OCI-LY7 (cell line): ENCODE results near the gene PLD4. TPM values are rescaled to one million over a fixed set of nuclear protein-coding genes. Genes with fewer than 3 reads are reported as not detected.
"Not testable (repeated sequence)": the region's sequence is repeated elsewhere in the genome, so short reads cannot be mapped to it uniquely, and the experiment has no call there.

Experiments
- BruUV-seq: library from RNA; stranded (reverse); fragments of 400-500 nt; replicated peaks from 2 replicates; lab custom pipeline; 2021; lab: Mats Ljungman, UMichigan
- CTCF ChIA-PET: fragments of 300-600 bp; sonication (Branson Sonifier 250); formaldehyde crosslinking; loops from one replicate; lab custom pipeline; 2022; ENCODE audit warnings: antibody characterized with exemption; ENCODE audit not compliant: unreplicated experiment; lab: Charles Lee
- POLR2A ChIA-PET: fragments of 300-600 bp; sonication (Branson Sonifier 250); formaldehyde crosslinking; loops from one replicate; lab custom pipeline; 2022; ENCODE audit warnings: antibody characterized with exemption; lab: Charles Lee
- DNase-seq: peaks from one replicate; pipeline ENCODE4 v3.0.0-alpha.2; 2015; ENCODE audit warnings: low spot score
- H2AFZ ChIP-seq: fragments of 200-600 bp; sonication (generic), shearing (Covaris generic); 2 replicates; pipeline ENCODE4 v1.6.1; 2014; ENCODE audit warnings: mild to moderate bottlenecking, antibody characterized with exemption, low read length, moderate library complexity
- H3K27ac ChIP-seq: fragments of 200-600 bp; sonication (generic); 2 replicates; pipeline ENCODE4 v1.5.1; 2014; ENCODE audit warnings: mixed run types, low read depth, mild to moderate bottlenecking, moderate library complexity, low read length, inconsistent platforms; ENCODE audit not compliant: poor library complexity, severe bottlenecking
- H3K36me3 ChIP-seq: fragments of 200-600 bp; sonication (generic); 2 replicates; pipeline ENCODE4 v1.6.1; 2014; ENCODE audit warnings: mild to moderate bottlenecking, antibody characterized with exemption, low read length, moderate library complexity, mixed read lengths; ENCODE audit not compliant: insufficient read depth
- H3K4me1 ChIP-seq: fragments of 200-600 bp; sonication (generic); 2 replicates; pipeline ENCODE4 v1.5.1; 2014; ENCODE audit warnings: mild to moderate bottlenecking, low read length; ENCODE audit not compliant: insufficient read depth, poor library complexity, severe bottlenecking
- H3K4me2 ChIP-seq: fragments of 200-600 bp; sonication (generic); 2 replicates; pipeline ENCODE4 v1.6.1; 2014; ENCODE audit warnings: mild to moderate bottlenecking, low read length
- H3K4me3 ChIP-seq: fragments of 200-600 bp; sonication (generic); 2 replicates; pipeline ENCODE4 v1.5.1; 2014; ENCODE audit warnings: mild to moderate bottlenecking, low read depth, low read length; ENCODE audit not compliant: poor library complexity, severe bottlenecking
- H3K79me2 ChIP-seq: fragments of 200-600 bp; sonication (generic); 2 replicates; pipeline ENCODE4 v1.6.1; 2016; ENCODE audit warnings: low read depth, mild to moderate bottlenecking, low read length, moderate library complexity, mixed read lengths; ENCODE audit not compliant: insufficient read depth
- H3K9me2 ChIP-seq: fragments of 200-600 bp; sonication (generic); 2 replicates; pipeline ENCODE4 v1.6.1; 2016; ENCODE audit warnings: mild to moderate bottlenecking, low read length, mixed read lengths; ENCODE audit not compliant: insufficient read depth
- H3K9me3 ChIP-seq: fragments of 200-600 bp; sonication (generic); 2 replicates; pipeline ENCODE4 v1.6.1; 2014; ENCODE audit warnings: mild to moderate bottlenecking, mixed run types, low read length, mixed read lengths
- H4K20me1 ChIP-seq: fragments of 200-600 bp; sonication (generic); 2 replicates; pipeline ENCODE4 v1.6.1; 2014; ENCODE audit warnings: mild to moderate bottlenecking, antibody characterized with exemption, low read length, moderate library complexity, mixed read lengths; ENCODE audit not compliant: insufficient read depth
- CTCF ChIP-seq: fragments of 200-600 bp; sonication (generic); conservative IDR thresholded peaks from 2 replicates; pipeline ENCODE4 v1.5.1; 2014; ENCODE audit warnings: mild to moderate bottlenecking, antibody characterized with exemption, low read length, moderate library complexity, mixed read lengths
- EZH2phosphoT487 ChIP-seq: fragments of 200-600 bp; sonication (generic); IDR thresholded peaks from 2 replicates; pipeline ENCODE4 v1.6.1; 2018; ENCODE audit warnings: low read depth, borderline replicate concordance, mild to moderate bottlenecking, mixed run types, antibody characterized with exemption, low read length, moderate library complexity, mixed read lengths
- intact Hi-C: fragments of 100-400 bp; cut with micrococcal nuclease; formaldehyde crosslinking; loops from one replicate; pipeline ENCODE4 v1.10.0; 2022; ENCODE audit not compliant: unreplicated experiment
- total RNA-seq, 2 experiments: library from RNA; depleted of rRNA in 1 of 2; stranded (reverse); fragments of >200 nt in 1 of 2; shearing (Covaris generic) in 1 of 2; gene quantifications; 2 replicates each; pipeline ENCODE4 v1.2.3, GENCODE V29; 2014 to 2022

Gene PLD4
- total RNA-seq, 2 experiments from 2014 or later = 0.66 to 5.1 TPM

GRCh38 chr14:104940526-104941150 lies 16.0 kb downstream of the PLD4 start:
- no peak overlapping the region for H2AFZ ChIP-seq
- intact Hi-C loops = no loop called here
- no peaks in the 10 kb centered on the region for H3K9me3 ChIP-seq
- H4K20me1 ChIP-seq = no peaks in the 10 kb centered on the region
- no peaks in the 10 kb centered on the region for H3K4me1 ChIP-seq
- no peak overlapping the region for H3K4me3 ChIP-seq
- H3K27ac ChIP-seq = no peak overlapping the region
- DNase-seq = no peak
- TF ChIP-seq CTCF (peak; percentile 41), EZH2phosphoT487 (no peak)
- no peaks in the 10 kb centered on the region for H3K9me2 ChIP-seq
- no peaks in the 10 kb centered on the region for H3K79me2 ChIP-seq
- BruUV-seq = no TSS peak
- H3K4me2 ChIP-seq = no peak overlapping the region
- ChIA-PET CTCF (no interaction called here), POLR2A (no interaction called here)
- H3K36me3 ChIP-seq = no peaks in the 10 kb centered on the region

- Histone ChIP-seq H3K4me1 (no peaks in the 10 kb centered on the region), H2AFZ (no peak overlapping the region), H3K36me3 (no peaks in the 10 kb centered on the region), H3K4me2 (no peak overlapping the region), H3K9me3 (no peaks in the 10 kb centered on the region), H4K20me1 (no peaks in the 10 kb centered on the region), H3K9me2 (no peaks in the 10 kb centered on the region), H3K4me3 (no peak overlapping the region), H3K79me2 (no peaks in the 10 kb centered on the region), H3K27ac (no peak overlapping the region)
- intact Hi-C loops = no loop called here
- ChIA-PET CTCF (no interaction called here), POLR2A (no interaction called here)
- BruUV-seq = no TSS peak
- TF ChIP-seq CTCF = no peak
- no peak for TF ChIP-seq EZH2phosphoT487
- DNase-seq = no peak
Observed at GRCh38 chr14:104941508-104942365, 17.1 kb downstream of the PLD4 start.

- POLR2A ChIA-PET = no interaction called here
- no peak for TF ChIP-seq CTCF
- no peak for TF ChIP-seq EZH2phosphoT487
- intact Hi-C loops = no loop called here
Observed at GRCh38 chr14:104942586-104942985, 17.9 kb downstream of the PLD4 start.

GRCh38 chr14:104943216-104944015 lies 18.7 kb downstream of the PLD4 start:
- H3K27ac ChIP-seq, H3K4me1 ChIP-seq, POLR2A ChIA-PET, H3K79me2 ChIP-seq, CTCF ChIA-PET, H3K4me2 ChIP-seq, H4K20me1 ChIP-seq, H3K9me3 ChIP-seq, intact Hi-C loops, H3K4me3 ChIP-seq, H3K36me3 ChIP-seq, H3K9me2 ChIP-seq, DNase-seq, H2AFZ ChIP-seq, BruUV-seq: not testable (repeated sequence)

More at GRCh38 chr14:104942586-104942985, 17.9 kb downstream of the PLD4 start:
- H3K4me1 ChIP-seq = no peaks in the 10 kb centered on the region
- H4K20me1 ChIP-seq = no peaks in the 10 kb centered on the region
- H3K79me2 ChIP-seq = no peaks in the 10 kb centered on the region
- BruUV-seq = no TSS peak
- no peak overlapping the region for H3K4me2 ChIP-seq
- DNase-seq = no peak
- no peak overlapping the region for H2AFZ ChIP-seq
- no peak overlapping the region for H3K4me3 ChIP-seq
- H3K9me2 ChIP-seq = no peaks in the 10 kb centered on the region
- H3K27ac ChIP-seq = no peak overlapping the region
- CTCF ChIA-PET = no interaction called here
- H3K36me3 ChIP-seq = no peaks in the 10 kb centered on the region
- H3K9me3 ChIP-seq = no peaks in the 10 kb centered on the region
